Adrenal gland (tissue), 12 donors: ENCODE data around the gene RGS6. TPM values are rescaled to one million over a fixed set of nuclear protein-coding genes. Genes with fewer than 3 reads are reported as not detected.

Experiments used
- DNase-seq, 7 donors: peaks; one replicate each; pipeline ENCODE4 v3.0.0-alpha.2; 2019 to 2020
- H3K27ac ChIP-seq, 5 donors: fragments of 200-600 bp; sonication (generic) in 4 of 5; 1 replicate in 3 of 5; 2 replicates in 2 of 5; pipeline versions ENCODE4 v1.5.1 to v1.8.0; 2016 to 2020; ENCODE audit warnings: mild to moderate bottlenecking in 1 of 5
- H3K27me3 ChIP-seq: fragments of 200-600 bp; 2 replicates; pipeline ENCODE4 v1.8.0; 2021
- H3K36me3 ChIP-seq, 2 donors: fragments of 200-600 bp; replicated peaks in 1 of 2; 1 replicate in 1 of 2; 2 replicates in 1 of 2; pipeline versions ENCODE4 v1.5.1 to v1.8.0; 2018 to 2022
- H3K4me1 ChIP-seq, 2 donors: fragments of 200-600 bp; replicated peaks in 1 of 2; 1 replicate in 1 of 2; 2 replicates in 1 of 2; pipeline versions ENCODE4 v1.5.1 to v1.8.0; 2018 to 2021
- H3K4me3 ChIP-seq, 4 donors: fragments of 200-600 bp; sonication (generic) in 3 of 4; one replicate each; pipeline ENCODE4 v1.5.1; 2016 to 2018
- H3K9me3 ChIP-seq, 3 donors: fragments of 200-600 bp; sonication (generic) in 1 of 3; replicated peaks in 1 of 3; 1 replicate in 2 of 3; 2 replicates in 1 of 3; pipeline versions ENCODE4 v1.5.1 to v1.8.0; 2016 to 2021
- POLR2A ChIP-seq, 2 donors: fragments of 450-650 bp; IDR thresholded peaks; one replicate each; pipeline ENCODE4 v1.6.1; 2017; ENCODE audit warnings: antibody characterized with exemption in 2 of 2, mild to moderate bottlenecking in 2 of 2, moderate library complexity in 1 of 2
- WGBS, 4 donors: extraction: QIAGEN DNeasy Blood & Tissue Kit in 2 of 4; methylation state at CpG; one replicate each; pipeline versions ENCODE4 v1.1.5 to v1.1.7; 2013 to 2017; 5-methylcytosine and 5-hydroxymethylcytosine counted together
- intact Hi-C, 2 donors: fragments of 100-400 bp; cut with DNase I; formaldehyde crosslinking; loops; one replicate each; pipeline versions ENCODE4 v1.14.1 to v1.15.0; 2022 to 2023
- polyA plus RNA-seq, 3 donors: library from polyadenylated mRNA; stranded (reverse); fragments of 200-250 nt in 2 of 3; fragments of 350-450 nt in 1 of 3; fragmentation: Illumina TruSeq in 1 of 3; extraction: RNeasy Lipid Tissue Mini Kit (QIAGEN cat#74804) in 1 of 3; gene quantifications; one replicate each; pipeline ENCODE4 v1.2.3, GENCODE V29; 2013 to 2014
- total RNA-seq, 9 donors: library from RNA; depleted of rRNA in 4 of 9; stranded (reverse); fragments of >200 nt in 4 of 9; fragments of 120-200 nt in 1 of 9; fragmentation: NEBNext Ultra II Directional in 1 of 9; extraction: Animal tissue kit (Norgen Biotek cat#: 25700) in 1 of 9; gene quantifications; one replicate each; pipeline versions ENCODE4 v1.1.0 to v1.2.4, GENCODE V29; 2013 to 2023
- TF ChIP-seq, protein P1 (sequence below), 6 experiments: fragments of 450-650 bp in 4 of 6; fragments of 200-600 bp in 2 of 6; sonication (generic) in 1 of 6; IDR thresholded peaks; 1 replicate in 5 of 6; 2 replicates in 1 of 6; pipeline versions ENCODE4 v1.5.1 to v1.8.0; 2016 to 2021; ENCODE audit warnings: antibody characterized with exemption in 6 of 6, mild to moderate bottlenecking in 2 of 6, moderate library complexity in 1 of 6
- donor health status: healthy with polysubstance abuse.
- donor health status: Bipolar disorder and iron deficiency.
- donor health status: DM: yes; HTN: yes; CAD: no.
- donor health status: DM: no; HTN: no; CAD: no.
- donor health status: DM: no; HTN: no; CAD: no.
- donor health status: DM: yes; HTN: yes; CAD: no.

Gene RGS6
- total and polyA plus RNA-seq, 12 donors, result 0.06 to 4.3 (median 0.41) TPM; not detected in 1

DNA sequence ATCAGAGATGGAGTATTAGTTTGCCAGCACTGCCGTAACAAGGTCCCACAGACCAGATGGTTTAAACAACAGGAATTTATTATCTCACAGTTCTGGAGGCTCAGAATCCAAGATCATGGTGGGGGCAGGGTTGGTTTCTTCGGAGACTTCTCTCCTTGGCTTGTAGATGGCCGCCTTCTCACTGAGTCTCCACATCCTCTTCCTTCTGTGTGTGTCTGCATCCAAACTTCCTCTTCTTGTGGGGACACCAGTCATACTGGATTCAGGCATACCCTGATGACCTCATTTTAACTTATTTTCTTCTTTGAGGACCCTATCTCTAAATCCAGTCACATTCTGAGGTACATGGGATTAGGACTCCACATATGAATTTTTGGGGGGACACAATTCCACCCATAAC, 455.5 kb downstream of the RGS6 start:
- no peak for DNase-seq
- no peaks in the 10 kb centered on the region for H3K27me3 ChIP-seq
- WGBS, 4 donors, result 66 to 87% (median 80%) methylated on average over 3 of the region's 3 CpGs
- intact Hi-C loops, result no loop called here
- H3K9me3 ChIP-seq, result no peaks in the 10 kb centered on the region
- TF ChIP-seq, protein P1, sequence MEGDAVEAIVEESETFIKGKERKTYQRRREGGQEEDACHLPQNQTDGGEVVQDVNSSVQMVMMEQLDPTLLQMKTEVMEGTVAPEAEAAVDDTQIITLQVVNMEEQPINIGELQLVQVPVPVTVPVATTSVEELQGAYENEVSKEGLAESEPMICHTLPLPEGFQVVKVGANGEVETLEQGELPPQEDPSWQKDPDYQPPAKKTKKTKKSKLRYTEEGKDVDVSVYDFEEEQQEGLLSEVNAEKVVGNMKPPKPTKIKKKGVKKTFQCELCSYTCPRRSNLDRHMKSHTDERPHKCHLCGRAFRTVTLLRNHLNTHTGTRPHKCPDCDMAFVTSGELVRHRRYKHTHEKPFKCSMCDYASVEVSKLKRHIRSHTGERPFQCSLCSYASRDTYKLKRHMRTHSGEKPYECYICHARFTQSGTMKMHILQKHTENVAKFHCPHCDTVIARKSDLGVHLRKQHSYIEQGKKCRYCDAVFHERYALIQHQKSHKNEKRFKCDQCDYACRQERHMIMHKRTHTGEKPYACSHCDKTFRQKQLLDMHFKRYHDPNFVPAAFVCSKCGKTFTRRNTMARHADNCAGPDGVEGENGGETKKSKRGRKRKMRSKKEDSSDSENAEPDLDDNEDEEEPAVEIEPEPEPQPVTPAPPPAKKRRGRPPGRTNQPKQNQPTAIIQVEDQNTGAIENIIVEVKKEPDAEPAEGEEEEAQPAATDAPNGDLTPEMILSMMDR (IDR thresholded peaks at IDR 0.05), result no peak
- no peak for TF ChIP-seq POLR2A (IDR thresholded peaks at IDR 0.05)
- H3K4me1 ChIP-seq, result no peaks in the 10 kb centered on the region
- H3K36me3 ChIP-seq, result no peaks in the 10 kb centered on the region
- H3K4me3 ChIP-seq, result no peak overlapping the region
- no peak overlapping the region for H3K27ac ChIP-seq

DNA sequence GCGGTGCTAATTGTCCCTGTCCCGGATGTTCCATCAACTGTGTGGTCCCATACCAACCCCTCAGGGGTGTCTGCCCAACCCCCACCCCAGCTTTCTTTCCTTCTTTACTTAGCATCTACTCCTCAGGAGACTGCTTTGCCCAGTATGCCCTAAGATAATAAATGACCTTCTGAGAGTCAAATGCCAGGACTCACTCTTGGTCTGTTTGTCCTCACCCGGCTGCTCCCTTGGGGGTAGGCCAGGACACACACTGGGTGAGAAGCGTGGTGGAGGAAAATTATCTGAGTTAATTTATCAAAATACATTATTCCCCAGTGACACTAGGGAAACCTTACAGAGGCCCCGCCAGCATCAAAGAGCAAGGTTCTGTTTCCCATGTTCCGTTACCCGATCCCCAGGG, 457.0 kb downstream of the RGS6 start:
- no peak for TF ChIP-seq POLR2A (IDR thresholded peaks at IDR 0.05)
- TF ChIP-seq, protein P1 (IDR thresholded peaks at IDR 0.05), result no peak
- Histone ChIP-seq H3K27me3 (no peaks in the 10 kb centered on the region), H3K4me1 (no peaks in the 10 kb centered on the region), H3K36me3 (no peaks in the 10 kb centered on the region), H3K9me3 (no peaks in the 10 kb centered on the region), H3K4me3 (no peak overlapping the region), H3K27ac (no peak overlapping the region)
- DNase-seq, result no peak
- 78 to 85% (median 82%) methylated on average over 7 of the region's 7 CpGs for WGBS, 4 donors
- intact Hi-C loops, result no loop called here

DNA sequence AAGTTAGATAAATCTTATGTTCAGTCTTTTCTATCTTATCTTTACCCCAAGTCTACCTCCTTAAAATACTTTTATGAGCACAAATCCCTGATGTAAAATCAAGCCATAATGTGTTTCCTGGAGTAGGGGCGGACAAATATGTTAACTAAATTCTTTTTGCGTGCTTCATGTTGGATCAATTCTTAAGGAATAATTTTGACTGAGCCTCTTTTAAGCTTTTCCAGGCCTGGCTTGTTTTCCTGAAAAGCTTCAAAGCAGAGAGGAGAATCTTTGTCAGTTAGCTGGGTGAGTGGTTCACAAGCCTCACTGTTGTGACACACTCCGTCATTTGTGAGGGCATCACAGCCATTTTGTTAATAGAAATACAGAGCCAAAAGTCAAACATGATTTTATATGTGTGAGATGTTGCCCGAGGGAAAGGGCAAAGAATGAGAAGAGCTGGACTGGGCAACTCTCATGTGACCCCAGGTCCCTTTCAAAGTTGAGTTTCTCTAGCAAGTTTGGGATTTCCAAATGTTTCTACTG, 468.9 kb downstream of the RGS6 start:
- TF ChIP-seq, protein P1 (IDR thresholded peaks at IDR 0.05), result no peak
- no peak for TF ChIP-seq POLR2A (IDR thresholded peaks at IDR 0.05)
- WGBS, 4 donors, result 64 to 73% (median 70%) methylated on average over 4 of the region's 4 CpGs
- H3K36me3 ChIP-seq, result no peaks in the 10 kb centered on the region

DNA sequence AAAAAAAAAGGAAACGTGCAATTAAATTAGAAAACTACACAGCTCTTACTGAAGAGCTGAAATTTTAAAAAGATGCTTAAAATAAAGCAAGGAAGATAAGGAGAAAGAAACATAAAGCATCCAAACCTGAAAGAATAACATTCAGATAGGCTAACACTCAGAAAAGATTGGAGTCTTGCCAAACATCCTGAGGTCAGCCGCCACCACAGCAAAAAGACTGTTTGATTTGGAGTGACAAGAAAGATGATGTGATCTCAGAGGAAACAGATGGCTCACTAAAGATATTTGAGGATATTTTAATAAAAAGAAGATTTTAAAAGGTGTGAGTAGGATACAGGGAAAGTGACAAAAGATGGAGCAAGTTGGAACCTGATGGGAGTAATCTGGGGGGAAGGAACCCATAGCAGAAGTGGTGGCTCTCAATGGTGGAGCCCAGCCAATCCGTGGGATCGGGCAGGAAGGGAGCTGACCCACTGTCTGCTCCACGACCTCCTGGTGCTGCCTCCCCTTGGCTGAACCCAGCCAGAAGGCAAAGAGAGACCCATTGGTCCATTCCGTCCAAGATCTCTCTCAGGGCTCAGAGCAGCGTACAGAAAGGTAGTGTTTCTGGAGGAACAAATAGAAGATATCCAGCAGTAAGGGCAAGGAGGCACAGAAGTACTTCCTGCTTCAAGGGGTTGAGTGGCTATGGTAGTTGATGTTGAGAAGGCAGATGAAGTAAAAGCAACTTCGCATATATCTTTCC, 469.6 kb downstream of the RGS6 start:
- DNase-seq, result no peak
- no peak for TF ChIP-seq POLR2A (IDR thresholded peaks at IDR 0.05)
- TF ChIP-seq, protein P1 (IDR thresholded peaks at IDR 0.05), result no peak
- WGBS, 4 donors, result 40 to 44% (median 41%) methylated on average over 8 of the region's 8 CpGs
- intact Hi-C loops, result no loop called here
- Histone ChIP-seq H3K27me3 (no peaks in the 10 kb centered on the region), H3K4me1 (no peaks in the 10 kb centered on the region), H3K9me3 (no peaks in the 10 kb centered on the region), H3K4me3 (no peak overlapping the region), H3K36me3 (no peaks in the 10 kb centered on the region), H3K27ac (no peak overlapping the region)

More for the DNA sequence above, 468.9 kb downstream of the RGS6 start:
- Histone ChIP-seq H3K4me3 (no peak overlapping the region), H3K27ac (no peak overlapping the region), H3K27me3 (no peaks in the 10 kb centered on the region), H3K9me3 (no peaks in the 10 kb centered on the region), H3K4me1 (no peaks in the 10 kb centered on the region)
- intact Hi-C loops, result no loop called here
- no peak for DNase-seq
